Ecto neural progenitor cell (in vitro differentiated cells): ENCODE measurements around the gene SH3GL1.

Source experiments
- DNase-seq: peaks from one replicate; pipeline ENCODE4 v3.0.0-alpha.2; 2018; ENCODE audit warnings: low spot score

The SH3GL1 gene

DNA sequence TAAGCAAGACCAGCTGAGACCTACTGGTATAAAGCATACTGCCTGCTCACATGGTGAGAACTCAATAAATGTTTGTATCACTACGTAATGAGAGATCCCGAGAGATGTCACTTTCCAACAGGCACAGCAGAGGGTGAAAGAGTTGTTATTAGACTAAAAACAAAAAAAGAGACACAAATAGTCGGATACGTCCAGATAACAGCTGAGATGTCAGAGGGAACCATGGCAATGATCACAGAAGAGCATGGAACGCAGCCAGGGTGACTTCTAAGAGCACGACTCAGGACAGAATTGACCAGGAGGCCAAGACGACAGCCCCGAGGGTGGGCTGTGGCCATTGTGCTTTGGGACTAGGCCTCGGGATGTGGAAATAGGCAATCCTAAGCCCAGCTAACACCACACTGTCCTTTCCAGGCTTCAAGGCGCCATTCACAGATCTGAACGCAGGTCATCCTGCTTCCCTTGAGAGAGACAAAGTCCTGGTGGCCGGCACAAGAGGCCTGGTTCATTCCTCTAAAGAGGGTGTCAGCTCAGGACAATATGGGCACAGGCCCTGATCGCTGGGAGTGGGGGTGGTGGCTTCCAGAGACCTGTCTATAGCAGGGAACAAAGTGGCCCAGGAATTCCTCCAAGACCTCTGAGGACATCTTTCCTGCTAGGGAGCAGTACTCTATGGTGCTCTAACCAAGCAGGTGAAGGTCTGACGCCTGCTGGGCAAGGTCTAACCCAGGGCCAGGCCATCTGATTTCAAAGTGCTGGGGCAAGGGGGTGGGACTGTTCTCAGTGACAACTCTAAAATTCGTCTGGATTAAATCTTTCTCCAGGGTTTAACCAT, 3.2 kb downstream of the SH3GL1 start:
- no peak for DNase-seq

DNA sequence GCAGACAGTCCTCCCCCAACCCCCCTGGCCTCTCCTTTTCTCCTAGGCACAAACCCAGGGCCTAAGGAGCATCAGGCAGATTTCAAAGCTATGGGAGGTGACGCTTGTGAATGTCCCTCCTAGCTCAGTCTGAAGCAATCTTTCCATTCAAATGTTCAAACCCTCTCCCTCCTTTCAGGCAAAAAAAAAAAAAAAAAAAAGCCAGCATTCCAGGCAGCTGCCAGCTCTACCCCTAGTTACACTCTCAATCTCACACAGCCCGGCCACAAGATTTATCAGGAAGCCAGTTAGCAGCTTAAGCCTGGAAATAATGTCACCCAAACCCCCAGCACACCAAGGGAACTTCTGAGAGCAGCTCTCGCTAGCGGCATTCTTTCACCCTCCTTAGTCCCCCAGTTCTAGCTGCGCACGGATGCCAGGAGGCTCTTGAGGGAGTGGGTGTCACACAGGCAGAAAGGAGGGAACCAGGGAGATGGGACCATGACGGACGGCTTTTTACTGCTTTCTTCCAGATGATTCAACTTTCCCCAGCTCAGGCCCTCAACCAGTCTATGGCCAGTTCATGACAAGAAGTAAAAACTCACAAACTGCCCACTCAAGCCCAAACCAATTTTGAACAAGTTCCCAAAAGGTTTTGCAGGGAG, 6.3 kb downstream of the SH3GL1 start:
- no peak for DNase-seq

DNA sequence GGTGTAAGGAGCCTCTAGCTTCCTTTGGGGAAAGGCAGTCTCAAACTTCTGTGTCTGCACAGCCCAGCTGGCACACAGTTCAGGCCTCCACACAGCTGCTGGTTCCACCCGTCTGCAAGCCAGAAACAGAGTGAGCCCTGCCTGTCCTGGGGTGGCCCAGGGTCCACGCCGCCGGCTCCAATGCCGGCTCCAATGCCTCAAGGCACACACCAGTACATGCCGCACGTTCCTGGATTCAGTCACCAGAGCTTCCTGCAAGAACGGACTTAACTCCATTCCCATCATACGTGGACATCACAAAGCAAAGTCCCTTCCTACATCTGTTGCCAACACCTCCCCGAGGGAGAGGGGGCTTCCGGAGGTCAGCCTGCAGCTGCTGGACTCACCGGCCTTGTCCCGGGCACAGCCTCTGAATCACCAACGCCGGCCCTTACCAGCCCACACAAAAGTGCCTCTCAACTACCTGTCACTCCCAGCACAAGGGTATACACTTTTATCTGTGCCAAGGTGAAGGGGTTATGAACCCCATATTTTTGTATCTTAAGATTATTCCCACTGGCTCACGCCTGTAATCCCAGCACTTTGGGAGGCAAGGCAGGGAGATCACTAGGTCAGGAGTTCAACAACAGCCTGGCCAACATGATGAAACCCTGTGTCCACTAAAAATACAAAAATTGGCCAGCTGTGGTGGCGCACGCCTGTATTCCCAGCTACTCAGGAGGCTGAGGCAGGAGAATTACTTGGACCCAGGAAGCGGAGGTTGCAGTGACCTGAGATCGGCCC, 8.5 kb downstream of the SH3GL1 start:
- no peak for DNase-seq

DNA sequence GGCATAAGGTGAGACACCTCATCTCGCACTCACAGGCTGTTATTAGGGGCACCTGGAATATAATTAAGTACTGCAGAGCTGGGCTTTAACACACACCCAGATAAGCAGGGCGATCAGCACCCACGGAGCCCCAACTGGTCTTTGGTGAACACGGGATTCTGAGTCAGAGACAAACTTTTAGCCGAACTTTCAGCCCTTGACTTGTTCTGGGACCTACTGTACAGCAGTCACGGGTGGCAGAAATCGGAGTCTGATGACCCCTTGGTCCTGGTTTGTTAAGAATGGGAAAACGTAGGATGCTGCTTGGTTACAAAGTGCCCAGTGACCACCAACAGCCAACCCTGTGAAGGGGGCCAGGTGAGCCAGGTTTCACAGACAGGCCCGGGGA, 9.0 kb downstream of the SH3GL1 start:
- no peak for DNase-seq

DNA sequence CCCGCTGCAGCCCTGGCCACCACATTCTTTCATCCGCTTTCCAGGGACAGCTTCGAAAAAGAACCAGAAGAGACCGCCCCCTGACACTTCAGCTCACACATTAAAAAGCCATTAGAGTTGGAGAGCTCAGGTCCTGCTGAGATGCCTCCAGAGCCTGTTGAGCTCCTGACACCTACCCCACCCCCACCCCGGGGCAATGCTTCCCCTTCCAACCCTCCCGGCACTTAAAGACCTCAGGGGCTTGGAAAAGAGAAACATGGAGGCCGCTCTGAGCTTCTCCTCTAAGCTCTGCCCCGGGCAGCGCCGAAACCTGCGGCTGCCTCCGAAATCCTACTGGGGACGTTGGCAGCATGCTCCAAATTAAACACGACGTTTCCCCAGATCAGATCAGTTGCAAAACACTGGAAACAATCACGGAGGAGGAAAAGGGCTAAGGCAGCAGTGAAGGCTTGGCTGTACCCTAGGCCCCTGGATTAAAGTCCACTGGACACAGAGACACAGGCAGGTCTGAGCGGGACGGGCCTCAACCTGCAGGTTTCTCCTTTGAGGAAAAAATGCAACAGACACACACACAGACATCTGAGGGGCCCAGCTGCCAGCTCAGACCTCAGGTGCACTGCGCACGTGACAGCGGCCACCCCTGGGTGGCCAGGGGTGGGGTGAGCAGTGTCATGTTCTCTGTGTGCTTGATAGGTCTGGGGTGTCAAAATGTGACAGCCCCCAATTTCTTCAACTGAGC, 9.6 kb downstream of the SH3GL1 start:
- DNase-seq, result peak; percentile 76

DNA sequence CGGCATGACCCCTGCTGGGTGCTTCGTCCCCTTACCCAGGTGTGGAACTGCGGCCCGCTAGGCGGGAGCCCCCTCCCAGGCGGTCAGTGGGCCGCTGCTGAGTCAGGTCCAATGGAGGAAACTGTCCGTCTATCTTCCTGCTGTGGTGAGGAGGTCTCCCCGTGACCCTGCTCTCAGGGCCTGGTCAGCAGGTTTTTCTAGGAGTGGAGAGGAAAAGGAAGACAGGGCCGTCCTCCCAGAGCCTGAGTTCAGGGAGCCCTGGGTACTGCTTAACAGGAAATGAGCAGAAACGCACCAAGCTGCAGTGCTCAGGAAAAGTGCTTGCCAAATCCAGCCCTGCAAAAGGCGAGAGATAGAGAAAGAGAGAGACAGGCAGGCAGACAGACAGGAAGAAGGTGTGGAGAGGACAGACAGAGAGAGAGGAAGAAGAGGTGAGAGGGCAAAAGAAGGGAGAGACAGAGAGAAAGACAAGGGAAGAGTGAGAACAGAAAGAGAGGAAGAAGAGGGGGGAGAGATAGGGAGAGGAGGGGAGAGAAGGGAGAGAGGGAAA, 10.3 kb downstream of the SH3GL1 start:
- no peak for DNase-seq

DNA sequence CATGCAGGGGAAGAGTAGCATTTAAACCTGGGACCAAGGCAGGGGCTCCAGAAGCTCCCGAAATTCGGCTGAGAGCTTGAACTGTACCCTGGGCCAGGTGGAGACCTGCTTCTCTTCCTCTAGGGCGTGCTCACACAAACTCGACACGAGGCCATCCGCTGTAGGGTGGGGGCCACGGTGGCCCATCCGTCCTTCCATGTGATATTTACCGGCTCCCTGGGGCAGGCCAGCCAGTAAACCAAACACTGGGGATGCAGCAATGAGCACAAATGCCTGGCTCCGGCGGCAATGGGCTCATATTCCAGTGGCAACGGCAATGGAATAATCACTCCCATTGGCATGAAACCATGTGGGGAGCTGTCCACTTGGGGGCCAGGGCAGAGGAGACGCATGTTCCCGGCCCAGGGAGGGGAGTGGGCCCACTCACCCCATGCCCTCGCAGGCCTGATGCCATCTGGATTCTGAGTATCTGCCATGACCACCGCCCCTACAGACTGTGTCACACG, 10.8 kb downstream of the SH3GL1 start:
- no peak for DNase-seq

DNA sequence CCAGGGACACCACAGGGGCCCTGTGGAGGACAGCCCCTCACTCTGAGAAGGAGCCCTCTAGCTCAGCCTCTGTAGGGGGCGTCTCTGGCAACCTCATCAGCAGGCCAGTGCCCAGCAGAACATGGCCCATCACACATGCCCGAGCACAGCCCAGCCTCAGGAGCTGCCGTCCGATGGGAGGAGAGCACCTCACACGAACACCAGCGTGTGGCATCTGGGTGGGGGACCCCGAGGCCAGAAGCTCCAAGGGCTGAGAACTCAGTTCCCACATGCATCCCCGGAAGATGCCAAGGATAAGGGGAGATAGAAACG, 11.3 kb downstream of the SH3GL1 start:
- DNase-seq, result no peak

DNA sequence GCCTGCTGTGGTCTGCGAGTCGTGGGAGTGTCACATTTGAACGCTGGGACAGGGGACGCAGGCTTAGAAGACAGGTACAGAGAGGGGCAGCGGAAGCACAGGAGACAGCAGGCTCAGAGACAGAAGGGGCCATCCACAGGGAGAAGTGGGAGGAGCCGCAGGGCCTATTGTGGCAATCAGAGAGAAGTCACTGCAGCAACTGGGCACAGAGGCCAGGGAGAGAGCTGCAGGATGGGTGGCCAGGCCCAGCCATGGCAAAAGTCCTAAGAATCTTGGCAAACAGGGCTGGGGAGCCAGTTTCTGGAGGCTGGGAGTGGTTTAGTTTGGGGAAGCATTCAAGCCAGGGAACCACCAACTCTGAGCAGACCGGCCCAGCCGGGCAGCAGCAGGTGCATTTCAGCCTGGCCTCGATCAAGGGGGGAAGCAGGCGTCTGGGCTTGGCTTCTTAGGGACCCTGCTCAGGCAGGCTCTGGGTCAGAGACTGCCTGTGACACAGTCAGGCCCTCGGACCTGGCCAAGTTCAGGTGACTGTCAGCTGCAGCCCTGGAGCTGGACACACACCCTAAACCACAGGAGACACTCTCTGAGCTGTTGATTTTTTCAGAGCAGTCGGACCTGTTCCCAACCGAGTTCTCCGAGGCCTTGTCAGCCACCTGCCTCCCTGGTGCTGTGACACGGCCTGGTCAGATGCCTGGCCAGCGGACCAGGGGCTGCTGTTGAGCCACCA, 11.8 kb downstream of the SH3GL1 start:
- no peak for DNase-seq

DNA sequence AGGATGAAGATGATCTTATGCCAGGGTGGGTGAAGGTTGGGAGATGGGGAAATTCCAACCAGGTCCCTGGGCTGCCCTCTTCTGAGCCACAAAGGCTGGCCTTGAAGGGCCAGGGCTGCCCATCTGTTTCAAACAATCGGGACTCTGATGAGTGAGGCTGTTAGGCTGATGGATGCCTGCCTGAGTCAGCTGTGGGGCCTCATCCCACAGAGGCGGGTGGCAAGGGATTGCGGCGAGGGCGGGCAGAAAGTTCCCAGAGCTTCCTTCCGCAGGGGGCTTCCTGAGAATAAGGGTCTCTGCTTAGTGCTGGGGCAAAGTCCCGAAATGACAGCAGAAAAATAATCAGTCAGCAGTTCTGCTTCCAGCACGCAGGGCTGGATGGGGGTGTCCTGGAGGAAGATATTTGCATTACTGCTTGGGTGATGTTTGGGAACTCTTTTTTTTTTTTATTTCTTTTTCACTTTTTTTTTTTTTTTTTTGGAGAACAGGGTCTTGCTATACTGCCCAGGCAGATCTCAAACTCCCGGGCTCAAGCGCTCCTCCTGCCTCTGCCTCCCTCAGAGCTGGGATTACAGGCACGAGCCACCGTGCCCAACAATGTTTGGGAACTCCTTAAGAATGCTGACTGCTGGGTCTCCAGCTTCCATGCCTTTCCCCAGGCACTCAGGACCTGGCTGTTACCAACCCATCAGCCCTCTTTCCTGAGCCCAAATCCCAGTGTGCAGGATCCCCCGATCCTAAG, 14.1 kb downstream of the SH3GL1 start:
- DNase-seq, result no peak

DNA sequence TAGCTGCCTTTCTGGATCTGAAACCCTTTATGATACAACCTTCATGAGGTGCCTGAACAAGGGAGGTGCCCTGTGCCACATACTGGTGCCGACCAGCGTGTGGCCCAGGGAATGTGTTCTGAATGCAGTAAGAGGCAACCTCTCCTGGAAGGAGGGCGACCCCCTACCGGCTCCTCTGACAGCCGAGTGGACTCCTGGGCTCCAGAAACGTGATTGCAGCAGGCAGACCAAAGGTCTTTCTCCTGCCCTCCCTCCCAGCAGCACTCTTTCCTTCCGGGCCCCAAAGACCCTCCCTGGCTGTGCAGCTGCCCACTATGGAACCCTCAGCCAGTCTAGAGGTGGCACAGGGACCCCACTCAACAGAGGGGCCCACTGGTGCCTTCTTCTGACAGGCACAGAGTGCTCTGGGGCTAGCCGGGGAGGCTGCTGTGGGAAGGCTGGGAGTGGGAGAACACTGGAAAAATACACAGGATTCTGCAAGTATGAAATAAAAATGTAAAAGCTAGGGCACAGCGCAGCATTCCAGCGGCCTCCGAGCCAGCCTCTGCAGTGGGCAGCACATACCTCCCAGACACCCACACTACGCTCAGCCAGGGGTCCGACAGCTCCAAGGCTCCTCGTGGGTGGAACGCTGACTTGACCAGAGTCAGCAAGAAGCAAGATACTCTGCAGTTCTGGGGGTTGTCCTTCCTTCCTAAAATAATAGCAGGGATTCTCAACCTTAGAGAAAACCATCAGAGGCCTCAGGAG, 14.9 kb downstream of the SH3GL1 start:
- no peak for DNase-seq

DNA sequence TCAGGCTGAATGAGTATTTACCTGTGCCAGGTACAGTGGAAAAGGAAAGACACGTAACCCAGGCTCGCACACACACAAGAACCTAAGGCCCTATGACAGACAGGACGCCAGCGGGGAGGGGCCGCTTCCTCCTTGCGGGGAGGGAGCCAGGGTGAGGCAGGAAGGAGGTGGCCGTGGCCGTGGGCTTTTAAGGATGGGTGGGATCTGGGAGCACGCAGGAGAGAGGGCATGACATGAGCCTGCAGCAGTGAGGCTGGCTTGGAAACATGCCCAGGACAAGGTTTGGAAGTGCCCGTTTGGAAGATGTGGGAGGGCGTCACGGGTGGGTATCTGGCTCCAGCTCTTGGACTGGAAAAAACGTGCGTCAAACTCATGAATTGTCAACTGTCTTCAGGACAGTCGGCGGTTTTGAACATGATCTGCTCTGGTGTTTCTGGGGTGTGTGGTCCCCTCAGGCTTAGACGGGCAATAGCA, 20.1 kb downstream of the SH3GL1 start:
- DNase-seq, result no peak

DNA sequence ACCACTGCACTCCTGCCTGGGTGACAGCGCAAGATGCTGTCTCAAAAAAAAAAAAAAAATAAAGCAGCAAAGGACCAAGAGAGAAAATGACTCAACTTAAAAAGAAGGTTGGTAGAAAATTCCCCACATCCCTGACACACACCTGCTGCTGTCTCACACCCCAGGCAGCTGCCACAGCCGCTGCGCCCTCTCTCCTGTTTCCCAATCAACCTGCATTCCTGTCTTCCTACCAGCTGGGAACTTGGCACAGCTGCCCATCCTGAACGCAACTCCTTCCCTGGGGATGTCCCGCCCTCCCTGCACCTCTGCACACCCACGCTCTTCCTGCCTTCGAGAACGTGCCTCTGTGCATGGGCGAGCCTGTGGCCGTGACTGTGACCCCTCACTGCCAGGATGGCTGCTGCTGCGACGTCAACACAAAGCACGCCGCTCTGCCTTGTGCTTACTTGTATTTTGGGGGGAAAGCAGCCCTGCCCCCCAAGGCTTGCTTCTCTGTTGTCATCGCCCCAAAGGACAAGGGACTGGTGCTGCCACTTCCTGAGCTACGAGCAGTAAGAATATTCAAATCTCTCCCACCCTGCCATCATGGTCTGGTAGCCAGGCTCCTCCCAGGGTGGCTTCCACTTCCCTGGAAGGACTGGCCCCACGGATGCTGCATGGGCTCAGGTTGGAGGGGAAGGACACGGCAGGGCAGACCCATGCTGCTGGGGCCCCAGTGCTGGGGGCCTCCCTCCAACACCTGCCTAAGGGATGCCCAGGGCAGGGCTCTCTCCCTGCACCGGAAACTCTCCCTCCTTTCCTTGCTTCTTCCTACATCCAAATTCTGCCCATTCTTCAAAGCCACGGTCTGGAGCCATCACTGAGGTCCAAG, 20.7 kb downstream of the SH3GL1 start:
- no peak for DNase-seq

DNA sequence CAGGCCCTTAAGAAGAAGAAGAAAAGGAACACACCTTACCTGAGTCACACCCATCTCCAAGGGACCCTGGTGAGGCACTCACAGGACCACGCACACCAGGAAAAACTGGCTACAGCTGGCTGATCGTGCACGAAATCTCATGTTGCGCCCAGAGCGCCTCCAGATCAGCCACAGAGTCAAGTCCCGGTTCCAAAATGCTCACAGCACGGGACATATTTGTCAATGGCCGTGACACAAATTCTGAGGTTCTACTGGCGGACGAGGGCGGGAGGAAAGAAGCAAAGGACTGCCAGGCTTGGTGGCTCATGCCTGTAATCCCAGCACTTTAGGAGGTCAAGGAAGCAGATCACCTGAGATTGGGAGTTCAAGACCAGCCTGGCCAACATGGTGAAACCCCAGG, 21.5 kb downstream of the SH3GL1 start:
- DNase-seq, result no peak

DNA sequence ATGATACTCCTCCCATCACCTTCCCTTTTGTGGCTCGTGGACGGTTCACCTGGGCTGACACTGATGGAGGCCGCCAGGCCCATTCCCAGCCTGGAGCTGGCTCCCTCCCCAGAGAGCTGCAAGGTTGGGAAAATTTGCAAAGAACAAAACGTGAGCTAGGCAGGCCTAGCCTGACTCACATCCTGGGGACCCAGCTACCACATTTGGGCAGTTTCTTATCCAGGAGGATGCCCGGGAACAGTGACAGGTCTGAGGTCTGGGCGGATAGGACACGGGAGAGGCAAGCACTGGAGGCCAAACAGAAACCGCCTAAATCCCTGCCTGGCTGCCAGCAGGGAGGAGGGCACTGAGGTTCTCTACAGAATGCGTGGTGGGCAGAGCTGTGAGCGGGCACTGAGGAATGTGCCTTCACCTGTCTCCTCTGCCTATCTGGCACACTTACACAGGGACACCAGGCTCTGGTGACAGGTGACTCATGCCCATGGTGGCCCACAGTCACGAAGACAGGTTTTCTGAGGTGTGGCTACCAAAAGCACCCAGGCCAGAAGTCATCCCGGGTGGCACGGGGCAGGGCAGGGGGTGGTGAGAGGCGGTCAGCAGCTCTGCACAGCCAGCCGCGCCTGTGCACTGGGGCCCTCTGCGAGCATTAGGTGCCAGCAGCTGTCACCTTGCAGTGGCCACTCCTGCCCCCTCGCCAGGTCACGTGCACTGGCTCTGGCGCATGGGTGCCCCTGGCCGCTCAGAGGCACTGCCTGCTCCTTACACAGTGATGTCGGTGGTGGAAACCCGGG, 23.2 kb downstream of the SH3GL1 start:
- DNase-seq, result no peak

DNA sequence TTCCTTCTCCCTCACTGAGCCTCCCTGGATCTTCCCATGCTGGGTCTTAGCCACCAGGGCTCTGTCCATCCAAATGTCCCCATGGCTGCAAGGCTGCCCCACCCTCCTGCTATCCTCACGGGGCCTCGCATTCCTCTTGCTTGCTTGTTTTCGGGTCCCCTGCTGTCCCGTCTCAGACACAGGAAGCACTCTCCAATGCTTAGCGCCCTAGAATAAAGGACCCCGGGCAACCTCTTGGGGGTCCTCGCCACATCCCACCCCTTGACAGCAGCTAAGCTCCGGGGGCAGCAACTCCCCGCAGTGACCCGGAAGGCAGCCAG, 23.7 kb downstream of the SH3GL1 start:
- no peak for DNase-seq

DNA sequence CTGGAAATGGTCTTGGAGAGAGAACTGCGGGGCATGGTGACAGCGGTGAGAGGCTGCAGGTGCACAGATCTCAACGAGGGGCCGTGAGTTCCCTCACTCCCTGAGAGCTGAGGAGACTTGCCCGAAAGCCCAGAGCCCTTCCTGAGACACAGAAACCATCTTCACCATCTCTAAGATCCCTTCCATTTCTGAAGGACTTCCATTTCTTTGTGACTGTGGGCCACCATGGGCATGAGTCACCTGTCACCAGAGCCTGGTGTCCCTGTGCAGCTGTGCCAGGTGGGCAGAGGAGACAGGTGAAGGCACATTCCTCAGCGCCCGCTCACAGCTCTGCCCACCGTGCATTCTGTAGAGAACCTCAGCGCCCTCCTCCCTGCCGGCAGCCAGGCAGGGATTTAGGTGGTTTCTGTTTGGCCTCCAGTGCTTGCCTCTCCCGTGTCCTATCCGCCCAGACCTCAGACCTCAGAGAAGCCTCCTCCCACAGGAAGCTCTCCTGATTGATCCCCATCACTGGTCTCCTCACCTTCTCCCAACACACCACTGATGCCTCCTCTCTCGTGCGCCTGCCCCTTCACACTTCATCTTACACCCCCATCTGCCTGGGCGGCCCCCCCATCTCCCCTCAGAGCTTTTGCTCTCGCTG, 24.2 kb downstream of the SH3GL1 start:
- DNase-seq, result no peak
